CD4-positive, alpha-beta T cell treated with Interleukin-4 for 4 hours (primary cell): ENCODE data around the gene TAX1BP1.
A peak's percentile ranks its signal among the peaks of the same experiment; 100 is the strongest.

Experiments used
- DNase-seq: peaks from one replicate; pipeline ENCODE4 v3.0.0-alpha.2; 2020

TAX1BP1 gene

DNA sequence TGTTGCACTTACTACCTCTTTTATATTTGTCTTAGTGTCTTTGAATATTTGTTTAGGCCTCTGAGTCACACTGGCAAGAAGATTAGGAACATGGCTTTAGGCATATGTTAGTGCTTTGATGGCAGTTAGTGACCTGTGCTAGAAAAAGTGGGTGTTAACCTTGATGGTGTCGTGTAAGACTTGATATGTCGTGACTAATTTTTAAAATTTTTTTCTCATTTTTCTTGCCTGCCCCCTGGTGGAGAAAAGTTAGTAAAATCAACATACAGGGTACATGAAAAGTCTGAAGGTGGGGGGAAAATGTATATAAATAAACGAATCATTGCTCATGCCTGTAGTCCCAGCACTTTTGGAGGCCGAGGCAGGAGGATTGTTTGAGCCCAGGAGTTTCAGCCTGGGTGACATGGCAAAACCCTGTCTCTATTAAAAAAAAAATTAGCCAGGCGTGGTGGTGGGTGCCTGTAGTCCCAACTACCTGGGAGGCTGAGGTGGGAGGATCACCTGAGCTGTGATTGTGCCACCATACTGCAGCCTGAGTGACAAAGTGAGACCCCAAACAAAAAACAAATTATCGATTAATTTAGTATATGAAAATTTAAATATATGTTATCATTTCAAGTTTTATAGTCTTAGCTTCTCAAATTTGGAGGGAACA is 44.6 kb downstream of the TAX1BP1 start:
- DNase-seq, result peak; percentile 58

- DNase-seq, result no peak
Observed at GRCh38 chr7:27788437-27788836, 48.5 kb downstream of the TAX1BP1 start.

GRCh38 chr7:27793780-27794179 is 53.8 kb downstream of the TAX1BP1 start:
- DNase-seq, result no peak

- DNase-seq, result no peak
Observed at GRCh38 chr7:27795977-27796376, 56.0 kb downstream of the TAX1BP1 start.

- no peak for DNase-seq
Observed at GRCh38 chr7:27799212-27799611, 59.2 kb downstream of the TAX1BP1 start.

DNA sequence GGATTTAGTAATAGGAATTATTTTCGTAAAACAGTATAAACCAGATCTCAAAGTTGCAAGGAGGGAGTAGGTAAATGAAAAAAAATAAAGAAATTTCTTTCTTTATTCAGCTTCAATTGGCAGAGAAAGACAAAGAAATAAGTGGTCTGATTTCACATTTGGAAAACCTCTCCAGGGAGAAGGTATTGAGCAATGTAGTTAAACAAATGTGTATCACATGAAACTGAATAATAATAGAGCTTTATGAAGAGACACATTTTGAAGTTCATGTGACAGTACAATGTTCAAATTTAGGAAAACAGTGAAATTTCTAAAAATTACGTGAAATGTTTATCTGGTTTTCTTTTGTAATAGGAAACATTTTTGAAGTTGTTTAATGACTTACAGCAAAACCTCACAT is 63.0 kb downstream of the TAX1BP1 start:
- DNase-seq, result no peak

GRCh38 chr7:27804139-27804538 is 64.2 kb downstream of the TAX1BP1 start:
- no peak for DNase-seq

DNA sequence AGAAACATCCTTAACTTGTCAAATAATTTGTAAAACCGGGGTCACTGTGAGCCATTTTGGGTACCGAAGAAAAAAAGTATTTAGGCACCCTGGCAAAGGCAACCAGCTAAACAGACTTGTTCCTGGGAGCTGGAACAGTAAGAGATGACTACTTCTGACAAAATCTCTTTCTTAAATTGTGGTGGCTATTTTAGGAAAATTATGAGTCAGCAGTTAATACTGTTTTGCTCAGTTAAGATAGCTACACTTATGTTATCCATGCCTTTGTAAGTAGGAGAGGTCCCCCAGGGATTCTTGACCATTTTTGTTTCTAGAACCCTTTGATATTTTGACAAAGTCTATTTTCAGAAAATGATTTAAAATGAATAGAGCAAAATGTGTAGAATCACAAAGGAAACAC is 68.7 kb downstream of the TAX1BP1 start:
- no peak for DNase-seq

- no peak for DNase-seq
Observed at GRCh38 chr7:27810186-27810585, 70.2 kb downstream of the TAX1BP1 start.

DNA sequence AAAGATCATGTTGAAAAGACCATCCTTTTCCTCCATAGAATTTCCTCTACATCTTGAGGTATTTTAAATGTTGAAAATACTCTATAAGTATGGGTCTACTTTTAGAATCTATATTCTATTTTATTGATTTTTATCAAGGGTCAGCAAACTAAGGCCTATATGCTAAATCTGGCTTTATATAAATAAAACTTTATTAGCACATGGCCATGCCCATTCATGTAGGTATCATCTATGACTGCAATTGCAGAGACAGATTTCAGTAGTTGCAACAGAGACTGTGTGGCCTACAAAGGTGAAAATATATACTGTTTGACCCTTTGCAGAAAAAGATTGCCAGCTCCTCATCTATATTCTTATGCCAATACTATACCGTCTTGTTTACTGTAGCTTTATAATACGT is 72.7 kb downstream of the TAX1BP1 start:
- DNase-seq, result no peak

GRCh38 chr7:27822245-27822644 is 82.3 kb downstream of the TAX1BP1 start:
- DNase-seq, result no peak

- DNase-seq, result no peak
Observed at GRCh38 chr7:27825891-27826290, 85.9 kb downstream of the TAX1BP1 start.

GRCh38 chr7:27826357-27826756 is 86.4 kb downstream of the TAX1BP1 start:
- DNase-seq, result no peak

- DNase-seq, result no peak
Observed at GRCh38 chr7:27834179-27834921, 94.4 kb downstream of the TAX1BP1 start.

- no peak for DNase-seq
Observed at GRCh38 chr7:27835376-27835775, 95.4 kb downstream of the TAX1BP1 start.

DNA sequence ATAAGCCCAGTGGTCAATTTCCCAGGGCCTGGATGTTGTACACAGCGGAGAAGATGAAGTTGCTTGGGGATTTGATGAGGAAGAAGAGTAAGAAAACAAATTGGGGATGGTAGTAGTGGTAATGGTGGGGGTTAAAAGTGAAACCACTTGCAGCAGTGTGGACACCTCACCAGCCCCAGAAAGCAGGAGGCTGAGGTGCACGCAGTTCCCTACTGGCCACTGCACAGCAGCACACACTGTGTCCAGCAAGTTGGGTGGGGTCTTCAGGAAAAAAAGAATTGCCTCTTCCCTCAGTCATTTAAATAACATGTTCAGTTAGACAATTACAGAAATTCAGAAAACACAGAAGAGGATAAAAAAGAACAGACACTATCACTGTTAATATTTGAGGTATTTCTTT is 96.6 kb downstream of the TAX1BP1 start:
- DNase-seq, result no peak

GRCh38 chr7:27839099-27839498 is 99.1 kb downstream of the TAX1BP1 start:
- no peak for DNase-seq

GRCh38 chr7:27840313-27840712 is 100.4 kb downstream of the TAX1BP1 start:
- peak; percentile 19 for DNase-seq

DNA sequence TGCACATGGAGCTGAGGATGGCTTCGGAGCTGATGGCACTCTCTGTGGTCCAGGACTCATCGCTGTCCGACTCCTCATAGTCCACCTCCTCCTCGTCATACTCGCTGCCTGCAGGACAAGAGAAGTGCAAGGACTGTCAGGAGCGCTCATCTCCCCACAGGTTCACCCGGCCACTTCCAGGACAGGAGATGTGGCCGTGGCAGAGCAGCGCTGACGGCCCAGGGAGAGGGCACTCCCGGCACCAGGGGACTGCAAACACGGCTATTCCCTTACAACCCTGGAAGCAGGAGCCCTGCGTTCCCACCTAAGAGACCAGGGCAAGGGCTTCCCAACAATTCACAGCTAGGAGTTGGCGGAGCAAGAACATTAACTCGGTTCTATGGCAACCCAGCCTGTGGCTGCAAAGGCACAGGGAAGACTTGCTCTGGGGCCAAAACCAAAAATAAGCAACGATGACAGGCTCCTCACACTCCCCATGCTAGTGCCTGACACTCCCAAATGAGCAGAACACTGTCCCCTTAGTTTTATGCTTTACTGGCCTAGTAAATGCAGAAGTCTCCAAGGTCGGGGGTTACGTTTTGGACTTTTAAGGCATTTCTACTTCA is 100.9 kb downstream of the TAX1BP1 start:
- no peak for DNase-seq

GRCh38 chr7:27842094-27842692 is 102.2 kb downstream of the TAX1BP1 start:
- DNase-seq, result no peak

DNA sequence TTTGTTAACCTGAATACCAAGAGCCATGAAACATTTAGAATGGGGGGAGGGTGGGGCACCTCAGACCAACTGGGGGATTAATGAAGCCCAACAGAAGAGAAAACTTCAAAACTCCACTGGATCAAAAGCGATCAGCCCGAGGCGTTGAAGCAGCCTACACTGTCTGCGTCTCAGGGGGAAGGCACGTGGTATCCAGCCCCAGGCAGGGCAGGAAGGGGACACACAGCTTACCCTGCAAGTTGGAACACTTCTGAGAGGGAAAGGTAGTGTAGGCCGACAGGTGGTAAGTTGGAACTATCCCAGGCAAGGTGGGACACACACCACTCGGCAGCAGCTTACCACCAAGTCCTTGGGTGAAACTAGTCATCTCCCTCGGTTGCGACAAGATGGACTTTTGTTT is 102.9 kb downstream of the TAX1BP1 start:
- no peak for DNase-seq

DNA sequence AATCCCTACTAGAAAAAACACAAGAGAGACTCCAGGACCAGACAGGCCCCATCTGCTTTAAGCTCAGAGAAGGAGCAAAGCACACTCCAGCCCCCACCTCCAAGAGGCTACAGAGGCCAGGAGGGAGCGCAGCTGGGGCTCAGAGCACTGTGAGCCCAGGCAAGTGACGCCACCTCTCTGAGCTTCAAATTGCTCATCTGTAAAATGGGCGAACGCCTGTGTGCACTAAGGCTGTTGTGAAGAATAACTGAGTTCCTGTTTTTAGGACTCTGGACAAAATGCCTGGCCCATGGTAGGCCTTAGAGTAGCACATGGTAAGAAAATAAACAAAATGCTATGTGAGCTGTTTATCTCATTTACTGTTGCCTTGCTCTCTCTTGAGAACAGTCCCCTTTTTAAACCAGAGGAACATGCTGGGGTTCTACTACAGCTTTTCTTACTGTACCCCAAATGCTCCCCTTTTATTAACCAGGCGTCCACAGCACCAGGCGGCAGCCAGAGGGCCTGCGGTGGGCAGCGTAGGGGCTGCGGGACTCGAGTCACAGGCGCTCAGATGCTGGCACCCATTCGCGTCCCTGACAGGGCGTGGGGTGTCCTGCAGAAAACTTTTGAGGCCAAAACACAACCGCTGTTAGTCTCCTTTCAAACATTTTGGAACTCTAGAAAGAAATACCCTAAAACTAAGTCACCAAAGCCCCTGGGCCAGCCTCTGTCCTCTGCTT is 103.8 kb downstream of the TAX1BP1 start:
- DNase-seq, result no peak

GRCh38 chr7:27846388-27846787 is 106.4 kb downstream of the TAX1BP1 start:
- DNase-seq, result no peak
